Lower leg skin (tissue), 4 donors: ENCODE measurements around the gene ACTRT2. TPM values are rescaled to one million over a fixed set of nuclear protein-coding genes. Genes with fewer than 3 reads are reported as not detected.

Source experiments
- DNase-seq, 2 donors: peaks; one replicate each; pipeline ENCODE4 v3.0.0-alpha.2; 2019; ENCODE audit warnings: low spot score in 2 of 2
- H3K4me3 ChIP-seq: fragments of 200-600 bp; sonication (generic); 2 replicates; pipeline ENCODE4 v1.5.1; 2017; ENCODE audit warnings: mild to moderate bottlenecking, low read depth; ENCODE audit not compliant: poor library complexity, severe bottlenecking
- CTCF ChIP-seq, 3 donors: fragments of 450-650 bp; IDR thresholded peaks; one replicate each; pipeline ENCODE4 v1.5.1; 2016; ENCODE audit warnings: antibody characterized with exemption in 3 of 3, mild to moderate bottlenecking in 3 of 3, moderate library complexity in 2 of 3
- POLR2A ChIP-seq, 2 donors: fragments of 450-650 bp; IDR thresholded peaks; one replicate each; pipeline ENCODE4 v1.6.1; 2016 to 2017; ENCODE audit warnings: antibody characterized with exemption in 2 of 2, mild to moderate bottlenecking in 1 of 2, moderate library complexity in 1 of 2
- WGBS, 2 donors: methylation state at CpG; one replicate each; pipeline ENCODE4 v1.1.5; 2018; 5-methylcytosine and 5-hydroxymethylcytosine counted together
- intact Hi-C: fragments of 100-400 bp; cut with DNase I; formaldehyde crosslinking; loops from one replicate; pipeline ENCODE4 v1.15.0; 2023; ENCODE audit warnings: low total_unique reads
- total RNA-seq, 4 donors: library from RNA; depleted of rRNA; stranded (reverse); fragments of >200 nt; gene quantifications; one replicate each; pipeline ENCODE4 v1.1.0, GENCODE V29; 2016

The ACTRT2 gene
- total RNA-seq, 4 donors from 2014 or later, result not detected

GRCh38 chr1:3009021-3009420 is 12.2 kb upstream of the ACTRT2 start:
- H3K4me3 ChIP-seq, result no peak overlapping the region
- TF ChIP-seq CTCF (IDR thresholded peaks at IDR 0.05), result no peak
- TF ChIP-seq POLR2A (IDR thresholded peaks at IDR 0.05), result no peak
- DNase-seq, result peak in 1 of 2 donors; percentile 54
- intact Hi-C loops, result loop anchor here (5.0 kb wide), 1 partner anchor 1938 kb away; no protein-coding TSS in a partner anchor
- WGBS, 2 donors, result 81 to 98% methylated on average over 6 of the region's 6 CpGs

- no peak overlapping the region for H3K4me3 ChIP-seq
- intact Hi-C loops, result loop anchor here (5.0 kb wide), 1 partner anchor 1938 kb away; no protein-coding TSS in a partner anchor
- DNase-seq, result peak in 1 of 2 donors; percentile 50
- 96 to 100% methylated on average over 2 of the region's 2 CpGs for WGBS, 2 donors
- no peak for TF ChIP-seq POLR2A (IDR thresholded peaks at IDR 0.05)
- TF ChIP-seq CTCF (IDR thresholded peaks at IDR 0.05), result no peak
Observed at GRCh38 chr1:3009556-3009955, 11.7 kb upstream of the ACTRT2 start.

- DNase-seq, result peak in 1 of 2 donors; percentile 28
Observed at GRCh38 chr1:3011127-3011526, 10.1 kb upstream of the ACTRT2 start.

GRCh38 chr1:3011631-3012455 is 9.4 kb upstream of the ACTRT2 start:
- 50 to 54% methylated on average over 35 to 46 of the region's 46 CpGs for WGBS, 2 donors
- intact Hi-C loops, result no loop called here
- DNase-seq, result peak in 1 of 2 donors; percentile 74
- TF ChIP-seq CTCF (IDR thresholded peaks at IDR 0.05) (no peak), POLR2A (IDR thresholded peaks at IDR 0.05) (no peak)
- no peak overlapping the region for H3K4me3 ChIP-seq

More at GRCh38 chr1:3011127-3011526, 10.1 kb upstream of the ACTRT2 start:
- no peak overlapping the region for H3K4me3 ChIP-seq
- TF ChIP-seq CTCF (IDR thresholded peaks at IDR 0.05) (no peak), POLR2A (IDR thresholded peaks at IDR 0.05) (no peak)
- intact Hi-C loops, result no loop called here
- WGBS, 2 donors, result 74 to 79% methylated on average over 10 of the region's 10 CpGs

GRCh38 chr1:3012456-3013291 is 8.6 kb upstream of the ACTRT2 start:
- intact Hi-C loops, result no loop called here
- no peak overlapping the region for H3K4me3 ChIP-seq
- DNase-seq, result peak in 1 of 2 donors; percentile 86
- 29 to 40% methylated on average over 22 to 42 of the region's 44 CpGs for WGBS, 2 donors
- no peak for TF ChIP-seq POLR2A (IDR thresholded peaks at IDR 0.05)
- no peak for TF ChIP-seq CTCF (IDR thresholded peaks at IDR 0.05)
